HPDE6-E6E7 (cell line): Measurements from ENCODE around the gene CCDC186.
"Not testable (repeated sequence)": the region's sequence is repeated elsewhere in the genome, so short reads cannot be mapped to it uniquely, and the experiment has no call there.

ENCODE experiments used
- DNase-seq: peaks from one replicate; pipeline ENCODE4 v3.0.0; 2011; ENCODE audit warnings: missing footprints; ENCODE audit errors: extremely low spot score

Gene CCDC186

GRCh38 chr10:114174695-114175188 lies 739 bp upstream of the CCDC186 start:
- peak; percentile 41 for DNase-seq

GRCh38 chr10:114173603-114173920 lies 441 bp downstream of the CCDC186 start:
- DNase-seq = no peak

- DNase-seq = no peak
Measured at GRCh38 chr10:114172776-114173602, 1.0 kb downstream of the CCDC186 start.

GRCh38 chr10:114172216-114172615 lies 1.8 kb downstream of the CCDC186 start:
- DNase-seq = no peak

DNA sequence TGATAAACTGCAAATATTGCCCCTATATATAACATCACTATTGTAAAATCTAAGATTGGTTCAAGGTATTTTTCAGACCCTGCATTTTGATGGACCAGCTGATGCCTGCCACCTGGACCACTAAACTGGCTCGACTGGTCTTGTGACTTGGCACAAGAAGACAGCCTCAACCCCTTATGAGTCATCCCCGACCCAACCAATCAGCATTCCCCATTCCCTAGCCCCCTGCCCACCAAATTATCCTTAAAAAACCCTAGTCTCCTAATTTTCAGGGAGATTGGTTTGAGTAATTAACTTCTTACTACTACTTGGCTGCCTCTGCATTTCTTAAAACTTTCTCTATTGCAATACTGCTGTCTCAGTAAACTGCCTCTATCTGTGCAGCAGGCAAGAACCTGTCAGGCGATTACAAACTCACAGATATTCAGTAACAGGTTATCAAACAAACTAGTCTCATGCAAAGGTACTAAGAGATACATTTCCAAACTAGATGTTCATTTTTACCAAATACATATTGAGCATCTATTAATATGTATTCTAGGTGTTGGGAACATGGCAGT lies 5.5 kb downstream of the CCDC186 start:
- DNase-seq = no peak

DNA sequence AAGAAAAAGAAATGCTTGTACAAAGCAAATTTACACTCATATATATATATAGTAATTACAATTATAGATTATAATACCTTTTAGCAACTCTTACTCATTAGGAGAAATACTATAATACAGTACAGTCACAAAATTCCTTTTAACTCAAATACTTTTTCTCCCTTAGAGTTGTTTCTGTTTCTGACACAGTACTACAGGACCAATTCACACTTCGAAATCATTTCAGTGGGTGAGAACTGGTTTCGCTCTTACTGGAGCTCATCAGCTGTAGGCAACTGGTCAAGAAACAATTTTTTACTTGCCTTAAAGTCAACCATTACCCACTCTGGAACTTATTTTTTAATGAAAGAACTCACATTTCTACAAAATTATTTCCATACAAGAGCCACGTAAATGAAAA lies 6.0 kb downstream of the CCDC186 start:
- no peak for DNase-seq

DNA sequence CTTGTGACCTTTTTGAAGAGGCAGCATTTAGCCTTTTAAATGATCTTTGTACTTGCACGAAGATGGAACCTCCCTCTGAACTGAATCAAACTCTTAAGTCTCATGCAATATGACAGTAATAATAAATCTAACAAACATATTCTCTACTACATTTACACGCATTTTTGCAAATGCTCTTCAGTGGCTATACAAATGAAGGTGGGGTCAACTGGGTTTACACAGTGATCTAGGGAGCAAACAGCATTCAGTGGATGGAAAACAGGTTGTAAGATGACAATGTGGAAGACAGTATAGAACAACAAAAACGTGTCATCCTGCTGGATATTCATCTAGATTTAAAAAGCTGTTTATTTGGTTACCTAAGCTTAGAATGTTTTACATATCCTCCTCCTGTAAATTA lies 7.5 kb downstream of the CCDC186 start:
- DNase-seq = no peak

GRCh38 chr10:114166043-114166442 lies 8.0 kb downstream of the CCDC186 start:
- DNase-seq = no peak

GRCh38 chr10:114163062-114163461 lies 10.9 kb downstream of the CCDC186 start:
- DNase-seq = no peak

DNA sequence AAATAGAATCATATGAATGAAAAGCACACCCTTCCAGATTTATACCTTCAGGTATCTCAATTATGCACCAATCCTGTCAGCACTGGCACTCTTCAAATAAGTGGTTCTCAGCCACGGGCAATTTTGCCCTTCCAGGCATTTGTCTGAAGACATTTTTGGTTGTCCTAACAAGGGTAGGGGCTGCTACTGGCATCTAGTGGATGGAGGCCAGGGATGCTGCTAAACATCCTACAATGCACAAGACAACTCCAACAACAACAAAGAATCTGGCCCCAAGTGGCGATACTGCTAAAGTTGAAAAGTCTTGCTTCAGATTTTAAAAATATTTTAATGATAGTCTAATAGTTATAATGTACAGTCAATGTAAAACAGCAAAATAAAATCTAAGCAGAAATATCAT lies 16.1 kb downstream of the CCDC186 start:
- DNase-seq = no peak

DNA sequence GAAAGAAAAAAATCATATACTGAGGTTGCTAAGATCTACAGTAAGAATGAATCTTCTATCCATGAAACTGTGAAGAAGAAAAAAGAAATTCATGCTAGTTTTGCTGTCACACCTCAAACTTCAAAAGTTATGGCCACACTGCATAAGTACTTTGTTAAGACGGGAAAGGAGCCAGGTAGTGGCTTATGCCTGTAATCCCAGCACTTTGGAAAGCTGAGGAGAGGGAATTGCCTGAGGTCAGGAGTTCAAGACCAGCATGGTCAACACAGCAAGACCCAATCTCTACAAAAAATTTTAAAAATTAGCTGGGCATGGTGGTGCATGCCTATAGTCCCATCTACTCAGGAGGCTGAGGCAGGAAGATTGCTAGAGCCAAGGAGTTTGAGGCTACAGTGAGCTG lies 22.1 kb downstream of the CCDC186 start:
- no peak for DNase-seq

DNA sequence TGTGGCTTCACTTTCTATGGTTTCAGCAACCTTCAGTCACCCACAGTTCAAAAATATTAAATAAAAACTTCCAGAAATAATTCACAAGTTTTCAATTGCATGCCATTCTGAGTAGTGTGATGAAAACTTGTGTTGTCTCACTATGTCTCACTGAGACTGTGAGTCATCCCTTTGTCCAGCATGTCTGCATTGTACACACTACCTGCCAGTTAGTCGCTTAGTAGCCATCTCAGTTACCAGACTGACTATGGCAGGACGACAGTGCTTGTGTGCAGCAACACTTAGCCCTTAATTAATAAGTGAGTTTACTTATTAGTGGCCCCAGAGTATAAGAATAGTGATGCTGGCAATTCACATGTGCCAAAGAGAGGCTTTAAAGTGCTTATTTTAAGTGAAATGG lies 22.5 kb downstream of the CCDC186 start:
- peak; percentile 71 for DNase-seq

DNA sequence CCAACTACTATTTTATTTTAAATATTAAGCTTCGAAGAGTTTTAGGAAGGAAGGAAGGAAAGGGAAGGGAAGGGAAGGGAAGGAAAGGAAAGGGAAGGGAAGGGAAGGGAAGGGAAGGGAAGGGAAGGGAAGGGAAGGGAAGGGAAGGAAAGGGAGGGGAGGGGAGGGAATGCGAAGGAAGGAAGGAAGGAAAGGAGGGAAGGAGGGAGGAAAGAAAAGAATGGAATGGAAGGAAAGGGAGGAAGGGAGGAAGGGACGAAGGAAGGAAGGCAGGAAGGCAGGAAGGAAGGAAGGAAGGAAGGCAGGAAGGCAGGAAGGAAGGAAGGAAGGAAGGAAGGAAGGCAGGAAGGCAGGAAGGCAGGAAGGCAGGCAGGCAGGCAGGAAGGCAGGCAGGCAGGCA lies 24.5 kb downstream of the CCDC186 start:
- not testable (repeated sequence) for DNase-seq

- DNase-seq = no peak
Measured at GRCh38 chr10:114143160-114143559, 30.8 kb downstream of the CCDC186 start.

GRCh38 chr10:114142018-114142417 lies 32.0 kb downstream of the CCDC186 start:
- no peak for DNase-seq

GRCh38 chr10:114140827-114141226 lies 33.2 kb downstream of the CCDC186 start:
- not testable (repeated sequence) for DNase-seq

DNA sequence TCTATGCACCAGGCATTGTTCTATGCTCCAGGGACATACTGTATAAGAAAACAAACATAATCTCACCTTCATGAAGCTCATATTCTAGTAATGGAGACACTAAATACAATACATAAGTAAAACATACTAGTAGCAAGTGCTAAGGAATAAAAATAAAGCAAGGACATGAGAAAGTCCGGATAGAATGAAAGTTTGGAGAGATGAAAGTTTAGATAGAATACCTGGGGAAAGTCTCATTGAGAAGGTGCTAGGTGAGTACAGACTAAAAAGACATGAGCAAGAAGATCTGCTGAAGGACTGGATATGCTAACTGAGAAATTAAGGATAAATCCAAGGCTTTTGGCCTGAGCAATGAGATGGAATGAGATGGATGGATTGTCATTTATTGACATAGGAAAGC lies 34.0 kb downstream of the CCDC186 start:
- DNase-seq = no peak

DNA sequence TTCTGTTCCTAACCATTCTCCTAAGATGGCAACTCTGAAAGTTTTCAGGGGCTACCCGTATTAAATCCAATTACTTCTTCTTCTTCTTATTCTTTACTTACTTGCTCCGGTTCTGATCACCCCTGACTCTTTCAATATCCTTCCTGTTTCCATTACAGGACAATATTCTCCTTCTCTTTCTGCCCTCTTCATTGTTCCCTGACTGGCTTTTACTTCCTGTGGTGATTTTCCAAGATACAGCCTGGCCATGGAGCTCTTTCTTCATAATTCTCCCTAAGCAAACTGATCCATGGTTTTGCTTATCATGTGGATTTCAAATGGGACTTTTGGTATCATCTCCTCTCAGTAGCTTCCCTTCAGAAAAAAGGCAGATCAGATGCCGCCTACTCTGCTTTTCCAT lies 35.4 kb downstream of the CCDC186 start:
- DNase-seq = no peak

- no peak for DNase-seq
Measured at GRCh38 chr10:114135476-114135875, 38.5 kb downstream of the CCDC186 start.

DNA sequence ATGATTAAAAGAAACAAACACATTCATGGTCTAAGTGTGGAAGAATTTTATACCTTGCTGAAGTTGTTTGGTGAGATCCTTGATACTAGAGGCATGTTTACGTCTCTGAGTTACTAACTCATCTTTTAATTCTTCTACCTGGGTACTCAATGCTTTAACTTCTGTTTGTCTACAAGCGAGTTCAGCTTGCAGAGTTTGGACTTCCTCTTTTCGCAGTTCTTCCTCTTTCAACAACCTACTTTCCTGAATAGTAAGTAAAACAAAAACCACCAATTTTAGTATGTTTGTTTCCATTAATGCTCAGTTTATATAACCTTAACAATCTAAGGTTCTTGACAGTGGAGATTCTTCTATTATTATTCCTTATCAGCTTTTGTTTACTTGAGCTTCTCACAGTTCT lies 42.9 kb downstream of the CCDC186 start:
- no peak for DNase-seq

DNA sequence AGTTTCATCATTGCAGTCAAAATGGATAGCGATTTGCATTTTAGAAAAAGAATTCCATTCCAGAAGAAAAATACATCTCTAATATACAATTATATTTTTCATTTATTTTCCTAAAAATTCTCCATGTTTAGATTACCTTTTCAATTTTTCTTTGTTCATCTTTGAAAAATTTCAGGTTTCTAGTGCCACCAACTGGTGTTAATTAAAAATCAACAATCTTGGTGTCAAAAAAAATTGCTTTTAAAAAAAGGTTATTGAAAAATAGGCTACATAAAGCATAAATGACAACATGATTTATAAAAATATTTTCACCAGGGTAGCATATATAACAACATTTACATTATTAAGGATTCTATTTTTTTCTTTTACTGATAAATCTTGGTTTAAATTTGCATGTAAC lies 53.0 kb downstream of the CCDC186 start:
- no peak for DNase-seq

GRCh38 chr10:114118514-114118913 lies 55.5 kb downstream of the CCDC186 start:
- no peak for DNase-seq

GRCh38 chr10:114117728-114118127 lies 56.3 kb downstream of the CCDC186 start:
- DNase-seq = no peak
